Measurements from ENCODE around the gene SCYGR4.
"Not testable (repeated sequence)": the region's sequence is repeated elsewhere in the genome, so short reads cannot be mapped to it uniquely, and the experiment has no call there.

The SCYGR4 gene

GRCh38 chr2:227661827-227662226 is 44.5 kb downstream of the SCYGR4 start:
- H3K4me3 ChIP-seq = no peak overlapping the region
- TF ChIP-seq CTCF (IDR thresholded peaks at IDR 0.05) = no peak
- H3K27ac ChIP-seq = no peak overlapping the region
- DNase-seq (ENCODE audit: low spot score) = no peak

GRCh38 chr2:227665189-227665940 is 48.1 kb downstream of the SCYGR4 start:
- no peak overlapping the region for H3K4me3 ChIP-seq
- no peak for TF ChIP-seq CTCF (IDR thresholded peaks at IDR 0.05)
- H3K27ac ChIP-seq = no peak overlapping the region
- DNase-seq (ENCODE audit: low spot score) = no peak

- H3K27ac ChIP-seq; DNase-seq (ENCODE audit: low spot score); H3K4me3 ChIP-seq: not testable (repeated sequence)
These were observed 49.4 kb downstream of the SCYGR4 start, which contains the start of gene SCYGR5 for GRCh38 chr2:227666631-227667170. Gene SCYGR5 (plus strand): TSS chr2:227666804. CDS start chr2:227666804, 0 bp downstream.

Data from coronary artery (tissue), 2 donors.